Kidney capillary endothelial cell (primary cell): ENCODE data around the gene PACS1.
"Not testable (repeated sequence)": the region's sequence is repeated elsewhere in the genome, so short reads cannot be mapped to it uniquely, and the experiment has no call there.

Experiments used
- DNase-seq: peaks from one replicate; pipeline ENCODE4 v3.0.0-alpha.2; 2018; ENCODE audit warnings: low spot score

PACS1 gene

DNA sequence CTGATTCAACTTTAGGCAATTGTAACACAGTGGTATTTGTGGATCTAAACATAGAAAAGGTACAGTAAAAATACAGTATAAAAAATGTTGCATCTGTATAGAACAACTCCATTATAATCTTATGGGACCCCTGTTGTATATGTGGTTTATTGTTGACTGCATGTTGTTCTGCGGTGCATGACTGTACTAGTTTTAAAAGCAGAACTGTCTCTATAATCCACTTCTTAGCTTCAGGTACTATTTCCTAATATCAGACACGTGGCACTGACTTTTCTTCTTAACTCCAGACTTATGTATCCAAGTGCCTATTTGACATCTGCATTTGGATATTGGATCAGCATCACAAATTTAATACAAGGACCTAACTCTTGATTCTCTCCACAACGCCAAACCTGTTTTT, 41.1 kb downstream of the PACS1 start:
- DNase-seq, result no peak

DNA sequence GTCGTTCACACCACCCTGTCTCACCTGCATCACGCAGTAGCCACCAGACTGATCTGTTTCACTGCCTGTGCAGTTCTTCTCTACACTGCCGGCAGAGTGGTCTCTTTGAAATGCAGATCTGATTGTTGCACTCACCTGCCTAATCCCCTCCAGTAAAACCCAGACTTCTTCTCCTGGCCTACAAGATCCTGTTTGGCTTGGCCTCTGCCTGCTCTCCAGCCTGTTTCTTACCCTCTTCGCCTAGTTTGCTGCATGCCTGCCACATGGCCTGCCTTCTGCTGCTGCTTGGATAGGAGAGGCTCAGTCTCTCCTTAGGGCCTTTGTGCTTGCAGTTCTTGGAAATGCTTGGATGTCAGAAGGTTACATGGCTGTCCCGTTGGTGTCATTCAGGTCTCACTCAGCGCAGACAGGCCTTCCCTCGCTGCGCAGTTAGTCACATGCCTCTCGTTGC, 42.0 kb downstream of the PACS1 start:
- no peak for DNase-seq

DNA sequence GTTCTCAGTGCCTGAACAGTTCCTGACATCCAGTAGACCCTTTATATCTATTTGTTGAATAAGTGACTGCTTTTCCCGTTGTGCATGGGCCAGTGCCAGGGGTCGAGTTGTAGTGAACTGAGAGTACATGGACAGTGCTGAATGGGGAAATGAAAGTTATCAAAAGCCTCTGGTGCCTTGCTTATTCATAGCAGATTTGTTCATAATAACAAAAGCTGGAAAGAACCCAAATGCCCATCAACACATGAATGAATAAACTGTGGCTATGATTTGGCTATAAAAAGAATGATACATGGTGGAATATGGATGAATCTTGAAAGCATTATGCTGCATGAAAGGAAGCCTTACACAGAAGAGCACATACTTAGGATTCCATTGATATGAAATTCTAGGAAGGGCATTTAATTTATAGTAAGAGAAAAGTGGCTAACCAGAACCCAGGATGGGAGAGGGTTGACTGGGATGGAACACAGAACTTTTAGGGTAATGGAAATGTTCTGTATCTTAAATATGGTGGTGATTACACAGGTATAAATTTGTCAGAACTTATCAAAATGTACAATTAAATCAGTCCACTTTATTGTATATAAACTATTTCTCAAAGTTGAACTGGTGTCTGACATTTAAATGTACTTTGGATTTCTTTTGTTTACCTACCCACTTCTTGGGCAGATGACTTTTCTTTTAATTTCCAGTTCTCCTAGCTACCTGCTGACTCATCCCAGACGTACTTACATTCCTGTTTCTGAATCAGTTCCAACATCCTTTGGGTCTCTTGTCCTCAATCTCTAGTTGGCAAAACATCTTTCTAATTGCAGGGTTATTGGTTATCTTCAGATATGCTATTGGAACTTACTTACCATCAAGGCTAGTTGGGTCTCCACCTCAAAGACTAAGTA, 42.8 kb downstream of the PACS1 start:
- DNase-seq, result peak; percentile 78

DNA sequence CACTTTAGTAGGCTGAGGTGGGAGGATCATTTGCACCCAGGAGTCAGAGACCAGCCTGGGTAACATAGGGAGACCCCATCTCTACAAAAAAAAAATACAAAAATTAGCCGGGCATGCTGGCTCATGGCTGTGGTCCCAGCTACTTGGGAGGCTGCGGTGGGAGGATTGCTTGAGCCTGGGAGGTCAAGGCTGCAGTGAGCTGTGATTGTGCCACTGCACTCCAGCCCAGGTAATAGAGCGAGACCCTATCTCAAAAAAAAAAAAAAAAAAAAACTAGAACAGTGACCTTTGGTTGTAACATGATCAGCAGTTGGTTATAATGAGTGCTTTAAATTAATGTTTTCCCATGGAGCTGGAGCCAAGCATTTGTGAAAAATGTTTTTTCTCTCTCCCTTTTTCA, 44.9 kb downstream of the PACS1 start:
- DNase-seq, result not testable (repeated sequence)

DNA sequence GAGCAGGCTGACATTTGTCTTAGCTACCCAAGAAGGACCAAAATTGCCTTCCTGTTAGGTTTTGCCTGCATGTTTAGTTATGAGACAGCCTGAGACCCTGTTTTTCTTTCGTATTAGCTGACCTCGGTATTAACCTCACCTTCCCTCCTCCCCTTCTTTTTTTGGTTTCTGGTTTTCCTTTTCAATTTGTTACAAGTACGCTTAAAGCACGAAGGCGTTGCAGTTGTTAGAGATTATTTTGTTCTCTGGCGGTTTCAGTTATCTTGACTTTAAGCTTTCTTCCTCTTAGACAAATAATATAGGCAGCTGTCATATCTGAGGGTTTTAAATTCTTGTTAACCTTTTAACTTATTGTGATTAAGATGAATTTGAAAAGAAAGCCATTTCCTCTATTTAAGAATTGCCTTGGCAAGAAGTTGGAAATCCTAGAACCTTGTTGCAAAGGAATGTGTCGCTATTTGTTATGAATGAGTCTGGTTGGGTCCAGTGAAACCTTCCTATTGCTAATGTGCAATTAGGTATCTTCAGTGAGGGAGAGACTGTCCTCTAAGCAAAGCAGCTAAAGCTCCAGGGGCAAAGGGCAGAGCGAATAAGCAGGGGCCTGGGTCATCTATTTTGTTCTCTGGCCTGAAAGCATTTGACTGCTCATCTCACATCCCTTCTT, 45.7 kb downstream of the PACS1 start:
- DNase-seq, result no peak

DNA sequence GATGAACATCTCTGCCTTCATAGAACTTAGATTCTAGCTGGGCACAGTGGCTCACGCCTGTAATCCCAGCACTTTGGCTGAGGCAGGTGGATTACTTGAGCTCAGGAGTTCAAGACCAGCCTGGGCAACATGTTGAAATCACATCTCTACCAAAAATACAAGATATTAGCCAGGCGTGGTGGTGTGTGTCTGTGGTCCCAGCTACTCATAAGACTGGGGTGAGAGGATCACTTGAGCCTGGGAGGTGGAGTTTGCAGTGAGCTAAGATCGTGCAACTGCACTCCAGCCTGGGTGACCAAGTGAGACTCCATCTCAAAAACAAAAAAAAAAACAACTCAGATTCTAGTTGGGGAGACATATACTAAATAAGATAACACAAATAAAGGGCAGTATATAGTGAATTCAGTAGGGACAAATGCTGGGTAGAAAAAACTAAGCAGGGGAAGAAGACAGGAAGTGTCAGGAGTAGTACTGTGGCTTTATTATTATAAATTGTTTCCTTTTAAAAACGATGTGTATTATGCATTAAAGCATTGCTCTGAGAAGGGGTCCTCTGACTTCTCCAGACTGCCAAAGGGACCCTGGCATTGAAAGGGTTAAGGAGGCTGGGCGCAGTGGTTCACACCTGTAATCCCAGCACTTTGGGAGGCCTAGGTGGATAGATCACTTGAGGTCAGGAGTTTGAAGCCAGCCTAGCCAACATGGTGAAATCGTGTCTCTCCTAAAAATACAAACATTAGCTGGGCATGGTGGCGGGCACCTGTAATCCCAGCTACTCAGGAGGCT, 46.7 kb downstream of the PACS1 start:
- DNase-seq, result no peak

DNA sequence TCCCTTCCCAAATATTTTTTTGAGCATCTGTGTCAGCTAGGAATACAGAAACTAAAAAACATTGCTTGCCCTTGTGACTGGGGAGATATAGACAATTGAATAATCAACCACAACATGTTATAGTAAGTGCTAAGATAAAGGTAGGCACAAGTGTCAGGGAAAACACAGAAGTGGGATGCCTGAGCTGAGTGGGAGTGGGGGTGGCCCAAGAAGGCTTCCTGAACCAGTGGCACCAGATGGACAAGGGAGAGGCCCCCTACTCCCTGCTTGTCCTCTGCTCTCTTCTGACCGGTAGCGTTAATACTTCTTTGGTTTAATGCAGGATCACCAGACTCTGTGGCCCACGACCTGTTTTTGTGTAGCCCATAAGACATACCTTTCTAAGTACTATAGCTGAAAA, 48.8 kb downstream of the PACS1 start:
- no peak for DNase-seq

DNA sequence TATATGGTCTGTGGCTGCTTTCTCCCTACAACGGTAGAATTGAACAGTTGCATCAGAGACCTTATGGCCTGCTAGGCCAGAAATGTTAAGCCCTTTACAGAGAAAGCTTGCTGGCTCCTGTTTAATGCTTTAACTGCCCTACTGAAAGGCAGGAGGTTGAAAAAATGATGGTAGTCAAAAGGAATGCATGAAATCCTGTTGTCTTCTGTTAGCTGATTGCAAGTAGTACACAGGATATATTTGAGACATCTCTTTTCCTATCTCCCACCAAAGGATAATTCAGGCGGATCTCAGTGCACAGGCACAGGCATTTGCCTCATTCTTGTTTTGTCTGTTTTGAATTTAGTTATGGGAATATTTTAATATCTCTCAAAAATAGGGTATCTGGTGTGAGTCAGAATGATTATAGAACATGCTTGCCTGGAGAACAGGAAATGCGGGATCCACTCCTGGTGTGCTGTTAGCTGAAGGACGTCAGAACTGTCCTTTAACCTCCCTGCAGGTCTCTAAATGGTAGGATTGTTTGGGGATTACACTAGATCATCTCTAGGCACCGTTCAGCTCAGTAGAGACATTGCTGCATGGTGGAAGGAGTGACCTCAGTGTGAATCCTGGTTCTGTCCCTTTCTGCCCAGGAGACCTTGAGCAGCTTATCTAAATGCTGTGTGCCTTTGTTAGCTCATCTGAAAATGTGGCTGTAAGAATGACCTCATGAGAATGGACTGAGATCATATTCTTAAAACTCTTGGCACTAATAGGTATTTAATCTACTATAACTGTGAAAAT, 49.5 kb downstream of the PACS1 start:
- peak; percentile 56 for DNase-seq

DNA sequence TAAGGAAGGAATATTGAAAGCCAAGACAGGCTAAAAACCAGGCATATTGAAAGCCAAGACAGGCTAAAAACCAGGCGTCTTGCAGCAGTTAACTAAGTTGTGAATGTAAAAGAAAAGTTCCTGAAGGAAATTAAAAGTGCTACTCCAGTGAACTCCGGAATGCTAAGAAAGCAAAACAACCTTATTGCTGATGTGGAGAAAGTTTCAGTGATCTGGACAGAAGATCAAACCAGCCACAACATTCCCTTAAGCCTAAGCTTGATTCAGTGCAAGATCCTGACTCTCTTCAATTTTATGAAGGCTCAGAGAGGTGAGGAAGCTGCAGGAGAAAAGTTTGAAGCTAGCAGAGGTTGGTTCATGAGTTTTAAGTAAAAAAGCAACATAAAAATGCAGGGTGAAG, 51.4 kb downstream of the PACS1 start:
- DNase-seq, result no peak

DNA sequence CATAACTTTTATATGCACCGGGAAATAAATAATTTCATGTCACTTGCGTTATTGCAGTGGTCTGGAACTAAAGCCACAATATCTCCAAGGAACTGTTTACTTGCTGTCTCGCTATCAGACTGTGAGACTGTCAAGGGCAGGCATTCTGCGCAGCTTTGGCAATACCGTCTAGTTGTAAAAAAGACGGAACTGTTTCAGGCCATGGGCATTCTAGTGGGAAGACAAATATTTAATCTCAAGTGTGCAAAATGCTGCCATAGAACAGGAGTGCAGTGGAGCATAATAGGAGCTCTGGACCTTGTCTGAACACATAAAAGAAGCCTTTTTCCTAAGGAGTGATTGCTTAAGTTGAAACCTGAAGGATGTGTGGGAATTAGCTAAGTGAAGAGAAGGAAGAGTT, 53.8 kb downstream of the PACS1 start:
- no peak for DNase-seq

DNA sequence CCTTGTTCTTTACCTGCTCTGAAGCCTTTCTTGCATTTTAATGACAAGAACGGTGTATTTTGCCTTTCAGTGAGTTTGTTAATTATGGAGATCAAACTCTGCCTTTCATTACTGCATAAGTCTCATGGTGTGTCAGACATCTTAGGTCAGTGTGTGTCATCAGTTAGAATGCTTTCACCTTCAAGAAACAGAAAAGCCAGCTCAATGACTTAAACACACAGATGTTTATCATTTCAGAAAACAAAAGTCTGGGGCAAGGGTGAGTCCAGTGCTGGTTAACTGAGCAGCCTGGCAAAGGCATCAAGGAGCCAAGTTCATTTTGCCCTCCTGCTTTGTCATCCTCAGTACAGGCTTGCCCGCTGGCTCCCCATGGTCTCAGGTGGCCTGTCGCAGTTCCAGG, 54.5 kb downstream of the PACS1 start:
- DNase-seq, result peak; percentile 56

DNA sequence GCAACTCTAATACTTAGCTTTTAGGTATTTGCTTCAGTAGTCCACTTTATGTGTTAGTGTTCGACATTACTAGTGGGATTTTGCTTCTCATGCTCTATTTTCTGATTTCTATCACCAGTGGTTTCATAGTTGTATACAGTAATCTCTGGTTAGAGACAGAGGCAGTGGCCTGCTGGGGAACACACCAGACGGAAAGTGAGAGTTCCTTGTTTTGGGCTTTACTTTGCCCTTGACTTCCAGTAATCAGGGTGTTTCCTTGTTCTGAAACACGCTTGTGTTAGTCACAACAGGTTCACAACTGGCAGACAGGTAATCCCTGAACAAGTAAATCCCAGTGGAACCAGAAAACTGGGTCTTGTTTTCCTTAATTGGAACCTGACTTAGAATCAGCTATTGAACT, 56.0 kb downstream of the PACS1 start:
- no peak for DNase-seq

DNA sequence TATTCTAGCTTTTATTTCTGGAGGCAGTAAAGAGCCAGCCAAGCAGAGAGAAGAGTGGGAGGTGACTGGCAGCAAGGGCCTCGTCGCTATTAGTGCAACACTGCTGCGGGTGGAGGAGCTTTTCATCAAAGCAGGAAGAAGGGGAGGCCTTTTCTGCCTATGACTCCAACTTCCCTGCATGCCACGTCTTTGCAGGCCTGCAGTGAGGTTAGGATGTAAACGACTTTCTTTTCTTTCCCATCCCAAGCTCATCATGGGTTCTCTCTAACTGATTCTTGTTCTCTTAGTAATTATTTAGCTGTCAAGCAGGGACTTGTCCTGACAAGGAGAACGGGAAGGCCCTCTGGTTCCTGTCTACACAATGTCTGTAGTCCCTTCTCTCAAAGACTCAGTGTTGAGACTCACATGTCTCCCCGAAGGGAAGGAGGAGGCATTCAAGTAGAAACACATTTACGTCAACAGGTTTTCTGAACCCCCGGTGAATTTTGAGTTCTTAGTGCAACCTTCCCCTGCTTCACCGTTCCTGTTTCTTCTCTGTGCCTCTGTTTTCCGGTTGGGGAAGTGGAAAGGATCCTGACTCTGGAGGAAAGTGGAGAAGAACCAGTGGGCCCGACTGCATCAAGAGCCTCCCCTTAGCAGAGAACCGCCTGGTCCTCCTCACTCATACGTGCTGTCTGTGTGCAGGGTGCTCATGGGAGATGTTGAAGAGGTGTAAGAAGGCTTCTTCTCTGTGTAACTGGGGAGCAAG, 56.9 kb downstream of the PACS1 start:
- peak; percentile 59 for DNase-seq

DNA sequence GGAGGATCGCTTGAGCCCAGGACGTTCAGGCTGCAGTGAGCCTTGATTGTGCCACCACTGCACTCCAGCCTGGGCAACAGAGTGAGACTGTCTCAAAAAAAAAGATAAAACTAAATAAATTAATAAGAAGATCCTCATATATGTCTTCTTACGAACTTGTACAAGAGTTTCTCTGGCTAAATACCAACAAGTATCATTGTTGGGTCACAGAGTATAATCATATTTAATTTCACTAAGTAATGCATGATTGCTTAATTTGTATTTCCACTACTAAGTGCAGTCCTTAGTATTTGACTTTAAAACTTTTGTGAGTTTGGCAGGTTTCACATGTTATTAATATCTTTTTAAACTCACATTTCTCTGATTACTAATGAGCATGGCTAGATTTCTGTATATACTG, 60.9 kb downstream of the PACS1 start:
- no peak for DNase-seq

DNA sequence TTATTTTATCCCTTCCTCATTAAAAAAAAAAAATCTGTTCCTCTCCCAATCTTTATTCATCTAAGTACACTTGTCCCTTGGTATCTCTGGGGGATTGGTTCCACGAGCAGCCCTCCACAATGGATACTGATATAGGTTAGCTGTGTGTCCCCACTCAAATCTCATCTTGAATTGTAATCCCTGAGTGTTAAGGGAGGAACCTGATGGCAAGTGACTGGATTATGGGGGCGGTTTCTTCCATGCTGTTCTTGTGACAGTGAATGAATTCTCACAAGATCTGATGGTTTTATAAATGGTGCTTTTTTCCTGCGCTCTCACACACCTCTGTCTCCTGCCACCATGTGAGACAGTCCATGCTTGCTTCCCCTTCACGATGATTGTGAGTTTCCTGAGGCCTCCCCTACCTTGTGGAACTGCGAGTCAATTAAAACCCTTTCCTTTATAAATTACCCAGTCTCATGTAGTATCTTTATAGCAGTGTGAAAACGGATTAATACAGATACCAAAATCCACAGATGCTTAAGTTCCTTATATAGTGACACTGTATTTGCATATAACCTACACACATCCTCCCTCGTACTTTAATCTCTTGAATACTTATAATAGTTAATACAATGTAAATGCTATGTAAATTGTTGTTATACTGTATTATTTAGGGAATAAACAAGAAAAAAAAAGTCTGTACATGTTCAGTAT, 62.0 kb downstream of the PACS1 start:
- no peak for DNase-seq

DNA sequence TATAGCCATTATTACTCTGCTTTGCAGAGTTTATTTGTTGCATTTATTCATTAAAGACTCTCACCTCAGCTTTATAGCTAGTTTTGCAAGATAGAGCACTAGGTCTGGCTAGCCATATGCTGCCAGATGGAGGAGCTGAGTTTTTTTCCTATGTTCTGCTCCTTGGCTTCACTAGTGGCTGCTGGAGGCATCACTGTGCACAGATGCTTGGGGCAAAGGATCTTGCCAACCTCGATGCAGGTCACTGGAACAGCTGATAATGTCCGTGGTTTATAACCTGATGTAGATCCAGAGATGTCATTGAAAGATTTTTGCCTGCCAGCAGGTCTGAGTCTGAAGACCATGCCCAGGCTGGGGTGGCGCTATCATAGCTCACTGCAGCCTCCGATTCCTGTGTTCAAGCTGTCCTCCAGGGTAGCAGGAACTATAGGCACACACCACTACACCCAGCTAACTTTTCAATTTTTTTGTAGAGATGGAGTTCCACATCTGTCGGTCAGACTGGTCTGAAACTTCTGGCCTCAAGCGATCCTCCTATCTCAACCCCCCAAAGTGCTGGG, 63.2 kb downstream of the PACS1 start:
- DNase-seq, result no peak

DNA sequence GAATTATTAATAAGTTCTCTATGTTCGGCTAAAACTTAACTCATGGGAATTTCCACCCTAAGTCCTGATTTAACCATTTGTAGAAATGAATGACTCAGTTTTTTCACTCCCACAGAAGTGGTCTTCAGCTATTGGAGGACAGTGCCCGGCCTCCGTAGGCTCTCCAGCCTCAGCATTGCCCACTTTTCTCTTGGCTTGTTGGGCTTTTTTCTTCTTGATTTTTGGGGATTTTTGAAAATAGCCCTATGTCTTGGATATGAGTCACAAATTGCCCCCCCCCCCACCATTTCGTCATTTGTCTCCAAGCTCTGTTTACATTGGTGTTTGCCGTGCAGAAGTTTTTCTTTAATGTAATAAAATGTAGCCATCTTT, 66.7 kb downstream of the PACS1 start:
- no peak for DNase-seq

DNA sequence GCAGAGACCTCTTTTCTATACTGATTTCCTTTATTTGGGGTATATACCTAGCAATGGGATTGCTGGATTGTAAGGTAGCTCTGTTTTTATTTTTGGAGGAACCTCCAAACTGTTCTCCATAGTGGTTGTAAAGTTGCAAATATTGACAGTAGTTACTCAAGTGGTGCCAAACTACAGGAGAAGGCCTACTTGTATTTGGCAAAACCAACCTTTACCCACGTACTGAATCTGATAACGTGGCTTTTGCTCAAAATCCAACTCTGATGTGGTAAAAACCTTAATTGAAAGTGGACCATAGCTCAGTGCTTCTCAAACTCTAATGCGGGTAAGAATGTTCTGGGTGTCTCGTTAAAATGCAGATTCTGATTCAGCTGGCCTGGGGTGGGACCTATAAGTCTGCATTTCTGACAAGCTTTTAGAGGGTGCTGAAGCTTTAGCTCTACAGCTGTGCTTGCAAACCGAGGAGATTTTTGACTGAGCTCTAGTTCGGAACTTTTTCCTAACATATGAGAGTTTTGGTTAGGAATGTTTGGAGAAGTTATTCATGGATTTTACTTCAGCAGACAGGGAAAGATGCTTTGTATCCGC, 69.8 kb downstream of the PACS1 start:
- DNase-seq, result no peak

DNA sequence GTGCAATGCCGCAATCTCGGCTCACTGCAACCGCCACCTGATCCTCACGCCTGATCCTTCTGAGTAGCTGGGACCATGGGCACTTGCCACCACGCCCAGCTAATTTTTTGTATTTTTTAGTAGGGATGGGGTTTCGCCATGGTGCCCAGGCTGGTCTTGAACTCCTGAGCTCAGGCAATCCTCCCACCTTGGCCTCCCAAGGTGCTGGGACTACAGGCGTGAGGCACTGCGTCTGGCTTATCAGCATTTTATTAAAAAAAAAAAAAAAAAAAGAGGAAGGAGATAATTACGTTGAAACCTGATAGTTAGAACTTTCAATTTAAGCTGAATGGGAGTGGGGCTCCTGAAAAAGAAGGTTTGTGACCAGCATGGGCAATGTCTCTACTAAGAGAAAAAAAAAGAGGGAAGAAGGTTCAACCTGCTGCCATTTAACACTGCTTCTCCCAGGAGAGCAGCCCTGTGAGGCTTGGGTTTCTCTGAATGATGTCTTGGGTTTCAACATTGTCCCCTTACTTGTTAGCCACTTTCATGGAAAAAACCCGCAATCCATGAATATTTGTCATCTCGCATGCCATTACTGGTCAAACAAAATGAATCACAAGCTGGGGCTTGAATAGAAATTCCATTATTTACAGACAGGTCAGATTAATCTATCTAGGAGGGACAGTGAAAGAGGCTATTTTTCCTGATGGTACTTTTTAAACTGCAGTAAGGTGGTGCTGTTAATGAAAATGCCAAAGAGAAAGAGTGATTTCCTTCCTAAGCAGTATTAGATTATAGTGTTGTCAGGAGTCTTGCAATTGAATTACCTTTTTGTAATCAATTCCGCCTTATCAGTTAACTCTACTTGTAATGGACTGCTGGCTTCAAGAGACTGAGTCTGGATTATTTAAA, 72.5 kb downstream of the PACS1 start:
- no peak for DNase-seq
